ENCODE measurements around the gene GGCX.

GGCX gene

DNA sequence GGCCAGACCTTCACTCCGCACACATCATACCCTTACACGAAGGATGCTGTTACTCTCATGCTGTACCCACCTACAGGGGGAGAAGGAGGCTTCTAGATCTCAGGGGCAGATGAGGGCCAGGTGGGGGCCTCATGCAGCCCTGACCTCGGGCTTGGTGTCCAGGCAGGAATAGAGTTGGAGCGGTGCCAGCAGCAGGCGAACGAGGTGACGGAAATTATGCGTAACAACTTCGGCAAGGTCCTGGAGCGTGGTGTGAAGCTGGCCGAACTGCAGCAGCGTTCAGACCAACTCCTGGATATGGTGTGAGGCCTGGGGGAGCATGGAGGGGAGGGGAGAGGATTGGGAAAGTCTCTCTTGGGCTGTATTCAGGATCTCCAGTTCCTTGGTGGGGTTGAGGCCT is 30.3 kb upstream of the GGCX start:
- ChIA-PET POLR2A (interaction anchor here (1.2 to 1.4 kb wide), 3 partner anchors 11 to 53 kb away, joined by 4 to 7 read pairs (median 4); partner anchors contain the start of genes C2orf68, MAT2A and TMEM150A), CTCF (no interaction called here)
- TF ChIP-seq FOXK2 (IDR thresholded peaks at IDR 0.05) (no peak), SUZ12 (IDR thresholded peaks at IDR 0.05) (no peak), CTBP1 (IDR thresholded peaks at IDR 0.05; ENCODE audit: borderline replicate concordance) (no peak), NFRKB (IDR thresholded peaks at IDR 0.05) (no peak), FOXM1 (IDR thresholded peaks at IDR 0.05; ENCODE audit: borderline replicate concordance) (no peak), FOXA1 (IDR thresholded peaks at IDR 0.05) (no peak), HDGF (IDR thresholded peaks at IDR 0.05; ENCODE audit: borderline replicate concordance) (no peak), L3MBTL2 (conservative IDR thresholded peaks at IDR 0.05) (no peak), BHLHE40 (IDR thresholded peaks at IDR 0.05; ENCODE audit: borderline replicate concordance) (no peak), ELF4 (IDR thresholded peaks at IDR 0.05) (no peak), ZNF384 (IDR thresholded peaks at IDR 0.05) (no peak), LEF1 (IDR thresholded peaks at IDR 0.05; ENCODE audit: borderline replicate concordance) (no peak), ARNT (IDR thresholded peaks at IDR 0.05) (no peak), SP1 (IDR thresholded peaks at IDR 0.05) (no peak), TARDBP (IDR thresholded peaks at IDR 0.05) (no peak)
- TF ChIP-seq, protein P1, sequence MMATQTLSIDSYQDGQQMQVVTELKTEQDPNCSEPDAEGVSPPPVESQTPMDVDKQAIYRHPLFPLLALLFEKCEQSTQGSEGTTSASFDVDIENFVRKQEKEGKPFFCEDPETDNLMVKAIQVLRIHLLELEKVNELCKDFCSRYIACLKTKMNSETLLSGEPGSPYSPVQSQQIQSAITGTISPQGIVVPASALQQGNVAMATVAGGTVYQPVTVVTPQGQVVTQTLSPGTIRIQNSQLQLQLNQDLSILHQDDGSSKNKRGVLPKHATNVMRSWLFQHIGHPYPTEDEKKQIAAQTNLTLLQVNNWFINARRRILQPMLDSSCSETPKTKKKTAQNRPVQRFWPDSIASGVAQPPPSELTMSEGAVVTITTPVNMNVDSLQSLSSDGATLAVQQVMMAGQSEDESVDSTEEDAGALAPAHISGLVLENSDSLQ (IDR thresholded peaks at IDR 0.05), result no peak
- DNase-seq (ENCODE audit: extremely low spot score), result no peak

DNA sequence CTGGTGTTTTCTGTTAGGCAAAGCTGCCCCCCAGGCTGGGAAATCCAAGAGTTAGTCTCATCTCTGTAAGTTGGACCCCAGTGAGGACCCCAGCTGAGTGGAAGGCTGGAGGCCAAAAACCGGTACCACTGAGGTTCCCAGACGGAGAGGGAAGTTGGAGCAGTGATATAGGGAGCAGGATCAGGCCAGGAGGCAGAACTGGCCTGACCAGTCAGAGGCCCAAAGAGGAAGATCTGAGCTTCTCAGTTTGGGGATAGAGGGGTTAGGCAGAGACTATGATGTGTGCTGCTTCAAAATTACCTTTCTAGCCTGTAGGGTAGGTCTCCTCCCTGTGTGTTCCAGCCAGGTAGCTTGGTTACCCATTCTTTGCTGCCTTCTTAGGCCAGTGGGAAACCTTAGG is 29.7 kb upstream of the GGCX start:
- TF ChIP-seq TARDBP (IDR thresholded peaks at IDR 0.05) (no peak), LEF1 (IDR thresholded peaks at IDR 0.05; ENCODE audit: borderline replicate concordance) (no peak), ARNT (IDR thresholded peaks at IDR 0.05) (no peak), L3MBTL2 (conservative IDR thresholded peaks at IDR 0.05) (no peak), HDGF (IDR thresholded peaks at IDR 0.05; ENCODE audit: borderline replicate concordance) (no peak), NFRKB (IDR thresholded peaks at IDR 0.05) (no peak), BHLHE40 (IDR thresholded peaks at IDR 0.05; ENCODE audit: borderline replicate concordance) (no peak), SUZ12 (IDR thresholded peaks at IDR 0.05) (no peak), SP1 (IDR thresholded peaks at IDR 0.05) (no peak), ELF4 (IDR thresholded peaks at IDR 0.05) (no peak), ZNF384 (IDR thresholded peaks at IDR 0.05) (no peak), FOXM1 (IDR thresholded peaks at IDR 0.05; ENCODE audit: borderline replicate concordance) (no peak)
- TF ChIP-seq, protein P1 (IDR thresholded peaks at IDR 0.05), result no peak
- DNase-seq (ENCODE audit: extremely low spot score), result no peak
- POLR2A ChIA-PET, result interaction anchor here (1.2 to 1.4 kb wide), 3 partner anchors 12 to 52 kb away, joined by 4 to 7 read pairs (median 4); partner anchors contain the start of genes C2orf68, MAT2A and TMEM150A
- CTCF ChIA-PET, result no interaction called here

DNA sequence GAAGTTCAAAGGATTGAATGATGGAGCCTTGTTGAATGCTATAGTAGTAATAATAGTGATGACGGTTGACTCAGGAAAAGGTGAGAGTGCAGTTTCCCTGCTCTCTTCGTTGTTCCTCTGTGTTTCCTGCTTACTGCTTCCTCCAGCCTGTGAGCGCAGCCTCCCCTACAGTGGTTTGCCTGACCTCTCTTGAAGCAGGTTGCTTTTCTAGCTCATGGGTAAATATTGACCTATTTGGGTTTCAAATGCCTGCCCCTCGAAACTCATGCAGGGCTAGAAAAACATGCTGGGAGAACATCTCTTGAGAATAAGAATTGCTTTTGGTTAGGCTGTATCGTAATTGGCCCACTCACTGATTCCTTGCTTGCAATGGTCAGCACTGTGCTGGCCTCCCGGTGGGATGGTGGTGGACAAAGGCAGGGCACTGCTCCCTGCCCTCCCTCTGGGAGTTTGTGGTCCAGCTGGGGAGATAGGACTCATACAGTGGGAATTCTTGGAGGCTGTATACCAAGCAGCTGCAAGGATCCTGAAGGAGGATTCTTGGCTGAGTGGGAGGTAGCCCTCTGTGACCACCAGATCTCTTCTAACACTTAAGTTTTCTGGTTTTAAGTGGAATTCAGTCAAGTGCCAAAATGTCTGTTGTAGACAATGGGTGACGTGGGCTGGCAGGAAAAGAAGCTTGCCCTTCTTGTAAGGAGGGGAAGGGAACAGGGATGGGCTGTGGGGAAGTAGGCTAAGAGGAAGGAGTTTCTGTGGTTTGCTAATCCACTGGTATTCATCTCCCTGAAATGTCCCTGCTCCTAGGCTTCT is 28.9 kb upstream of the GGCX start:
- TF ChIP-seq FOXA1 (IDR thresholded peaks at IDR 0.05), result no peak
- TF ChIP-seq LEF1 (IDR thresholded peaks at IDR 0.05; ENCODE audit: borderline replicate concordance), result no peak
- no peak for TF ChIP-seq SP1 (IDR thresholded peaks at IDR 0.05)
- TF ChIP-seq TARDBP (IDR thresholded peaks at IDR 0.05), result no peak
- TF ChIP-seq NFRKB (IDR thresholded peaks at IDR 0.05), result no peak
- TF ChIP-seq L3MBTL2 (conservative IDR thresholded peaks at IDR 0.05), result no peak
- TF ChIP-seq HDGF (IDR thresholded peaks at IDR 0.05; ENCODE audit: borderline replicate concordance), result no peak
- ChIA-PET POLR2A (interaction anchor here (1.2 to 1.4 kb wide), 3 partner anchors 13 to 51 kb away, joined by 4 to 7 read pairs (median 4); partner anchors contain the start of genes C2orf68, MAT2A and TMEM150A), CTCF (no interaction called here)
- no peak for DNase-seq (ENCODE audit: extremely low spot score)

DNA sequence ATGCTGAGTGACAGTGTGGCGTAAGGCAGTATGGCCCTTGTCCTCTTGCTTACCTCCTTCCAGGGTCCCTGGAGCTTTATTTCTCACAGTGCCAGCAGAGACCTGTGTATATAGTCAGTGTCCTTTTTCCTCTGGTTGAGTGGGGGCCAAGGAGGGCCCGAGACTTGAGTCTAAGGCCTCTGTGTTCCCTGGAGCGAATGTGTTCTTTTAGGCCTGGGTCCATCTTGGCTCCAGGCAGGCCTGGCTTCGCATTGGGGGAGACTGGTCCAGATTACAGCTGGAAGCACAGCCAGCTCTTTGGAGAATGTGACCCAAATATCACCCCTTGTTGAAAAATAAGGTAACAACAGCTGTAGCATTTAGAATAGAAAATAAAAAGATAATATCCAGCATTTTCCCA is 27.9 kb upstream of the GGCX start:
- no peak for DNase-seq (ENCODE audit: extremely low spot score)
- ChIA-PET CTCF (no interaction called here), POLR2A (interaction anchor here (2.0 kb wide), 1 partner anchor 29 kb away, joined by 8 read pairs; the partner anchor contains the start of gene GGCX)
- no peak for TF ChIP-seq ELF4 (IDR thresholded peaks at IDR 0.05)
- TF ChIP-seq SP1 (IDR thresholded peaks at IDR 0.05), result no peak
- TF ChIP-seq FOXK2 (IDR thresholded peaks at IDR 0.05), result no peak
- TF ChIP-seq ZNF384 (IDR thresholded peaks at IDR 0.05), result no peak
- TF ChIP-seq ARNT (IDR thresholded peaks at IDR 0.05), result no peak
- no peak for TF ChIP-seq L3MBTL2 (conservative IDR thresholded peaks at IDR 0.05)
- TF ChIP-seq, protein P1 (IDR thresholded peaks at IDR 0.05), result no peak

DNA sequence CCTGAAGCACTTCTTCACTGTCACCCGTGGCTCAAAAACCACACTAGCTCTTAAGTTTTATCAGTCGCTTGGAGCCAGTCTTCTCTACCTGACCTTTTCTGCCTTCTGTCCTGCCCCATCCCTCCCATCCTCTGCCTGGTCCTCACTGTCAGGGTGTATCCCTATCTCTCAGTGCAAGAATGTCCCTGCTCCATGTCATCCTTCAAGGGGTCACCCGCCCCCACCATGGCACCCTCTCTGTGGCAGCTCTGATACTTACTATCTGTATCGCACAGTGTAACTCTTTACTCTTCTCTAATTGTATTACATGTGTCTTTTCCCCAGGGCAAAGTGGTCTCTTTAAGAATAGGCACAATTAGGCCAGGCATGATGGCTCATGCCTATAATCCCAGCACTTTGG is 27.4 kb upstream of the GGCX start:
- TF ChIP-seq FOXK2 (IDR thresholded peaks at IDR 0.05) (no peak), FOXM1 (IDR thresholded peaks at IDR 0.05; ENCODE audit: borderline replicate concordance) (no peak), HDGF (IDR thresholded peaks at IDR 0.05; ENCODE audit: borderline replicate concordance) (no peak), TARDBP (IDR thresholded peaks at IDR 0.05) (no peak), NFRKB (IDR thresholded peaks at IDR 0.05) (no peak), BHLHE40 (IDR thresholded peaks at IDR 0.05; ENCODE audit: borderline replicate concordance) (no peak), LEF1 (IDR thresholded peaks at IDR 0.05; ENCODE audit: borderline replicate concordance) (no peak), SP1 (IDR thresholded peaks at IDR 0.05) (no peak), FOXA1 (IDR thresholded peaks at IDR 0.05) (no peak), CTBP1 (IDR thresholded peaks at IDR 0.05; ENCODE audit: borderline replicate concordance) (no peak), ARNT (IDR thresholded peaks at IDR 0.05) (no peak)
- no peak for DNase-seq (ENCODE audit: extremely low spot score)
- CTCF ChIA-PET, result interaction anchor here (0.6 kb wide), 1 partner anchor 28 kb away, joined by 3 read pairs; no protein-coding TSS in a partner anchor
- POLR2A ChIA-PET, result interaction anchor here (2.0 kb wide), 1 partner anchor 28 kb away, joined by 8 read pairs; the partner anchor contains the start of gene GGCX

Data from HEK293T (cell line).